Activated gamma-delta T cell treated with anti-CD3 and anti-CD28 coated beads, Interleukin-2, amount 50 U/mL, for 16 hours (primary cell): ENCODE results near the gene CCDC182.

Experiments
- DNase-seq: peaks from one replicate; pipeline ENCODE4 v3.0.0-alpha.2; 2020; ENCODE audit warnings: low read depth

Gene CCDC182

GRCh38 chr17:57745242-57745641, at the start of gene CCDC182:
Gene CCDC182 (minus strand): TSS chr17:57745299. CDS start chr17:57745272, 27 bp downstream.
- DNase-seq, result no peak

- DNase-seq, result no peak
Observed at GRCh38 chr17:57794841-57795240, 49.7 kb upstream of the CCDC182 start.

GRCh38 chr17:57788725-57789124, 43.6 kb upstream of the CCDC182 start:
- no peak for DNase-seq

GRCh38 chr17:57785022-57785421, 39.9 kb upstream of the CCDC182 start:
- DNase-seq, result no peak

DNA sequence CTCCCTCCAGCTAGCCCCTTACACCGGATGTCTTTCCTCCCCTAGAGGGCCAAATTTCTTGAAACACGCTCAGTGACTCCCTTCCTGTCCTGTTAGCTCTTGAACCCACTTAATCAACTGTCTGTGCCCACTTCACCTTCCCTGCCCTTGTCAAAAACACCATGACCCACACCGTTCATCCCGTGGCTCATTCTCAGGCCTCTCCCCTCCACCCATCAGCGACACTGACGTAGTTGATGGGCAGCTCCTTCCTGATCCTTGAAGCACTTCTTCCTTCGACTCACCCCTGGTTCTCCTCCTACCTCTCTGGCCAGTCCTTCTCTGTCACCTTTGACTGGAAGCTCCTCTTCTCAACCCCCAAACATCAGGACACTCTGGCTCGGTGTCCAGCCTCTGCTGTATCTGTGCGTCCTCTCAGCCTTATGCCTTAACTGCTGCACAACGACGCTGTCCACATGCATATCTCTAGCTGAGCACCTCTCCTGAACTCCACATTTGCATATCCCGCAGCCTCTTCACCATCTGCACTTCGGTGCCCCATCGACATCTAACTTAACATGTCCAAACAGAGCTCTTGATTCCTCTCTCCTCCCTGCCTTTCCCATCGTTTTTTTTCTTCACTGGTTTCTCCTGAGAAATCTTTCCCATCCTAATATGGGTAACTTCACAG, 39.3 kb upstream of the CCDC182 start:
- DNase-seq, result no peak

GRCh38 chr17:57783338-57783742, 38.2 kb upstream of the CCDC182 start:
- peak; percentile 62 for DNase-seq

DNA sequence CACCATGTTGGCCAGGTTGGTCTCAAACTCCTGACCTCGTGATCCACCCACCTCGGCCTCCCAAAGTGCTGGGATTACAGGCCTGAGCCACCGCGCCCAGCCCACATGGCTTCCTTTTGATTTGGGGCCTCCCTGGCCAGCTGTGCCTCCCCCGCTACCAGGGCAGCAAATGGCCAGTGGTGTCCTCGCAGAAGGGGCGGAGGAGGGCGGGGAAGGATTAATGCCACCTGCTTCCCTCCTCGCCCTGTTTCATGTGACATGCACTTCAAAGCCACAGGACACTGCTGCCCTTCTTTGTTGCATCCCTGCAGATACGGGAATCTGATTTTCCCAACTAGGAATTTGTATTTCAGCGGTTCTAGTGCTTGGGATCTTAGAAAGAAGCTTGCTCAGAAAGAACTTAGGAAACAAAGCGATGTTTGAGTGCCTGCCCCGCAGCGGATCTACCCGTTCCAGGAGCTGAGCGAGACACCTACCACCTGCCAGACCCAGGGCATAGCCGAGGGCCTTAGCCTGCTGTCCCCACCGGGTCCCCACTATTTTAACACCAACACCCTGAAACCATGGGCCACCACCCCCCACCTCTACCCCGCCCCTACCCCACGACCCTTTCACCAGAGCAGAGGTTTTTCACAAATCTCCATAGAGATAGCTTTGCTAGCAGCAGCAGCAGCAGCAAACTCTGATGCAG, 37.7 kb upstream of the CCDC182 start:
- DNase-seq, result no peak

DNA sequence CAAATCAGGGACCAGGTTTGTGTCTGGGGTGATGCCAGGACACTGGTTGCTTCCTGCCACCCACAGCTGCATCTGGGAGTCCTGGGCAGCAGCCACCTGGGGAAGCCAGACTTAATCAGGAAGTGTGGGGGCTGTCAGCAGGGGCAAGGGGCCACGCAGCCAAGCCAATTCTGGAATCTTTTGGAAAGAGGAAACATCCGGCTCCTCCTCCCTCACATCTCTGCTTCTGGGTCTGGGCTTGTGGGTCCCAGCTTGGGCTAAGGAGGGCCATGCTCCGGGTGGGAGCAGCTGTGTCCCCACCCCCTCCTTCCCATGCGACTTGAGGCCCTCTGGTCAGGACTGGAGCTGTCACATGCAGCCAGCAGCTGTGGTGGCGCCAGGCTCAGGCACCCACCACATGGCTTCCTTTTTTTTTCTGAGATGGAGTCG, 37.0 kb upstream of the CCDC182 start:
- no peak for DNase-seq

- DNase-seq, result no peak
Observed at GRCh38 chr17:57781386-57782061, 36.4 kb upstream of the CCDC182 start.

- no peak for DNase-seq
Observed at GRCh38 chr17:57779706-57780105, 34.6 kb upstream of the CCDC182 start.

GRCh38 chr17:57778306-57778705, 33.2 kb upstream of the CCDC182 start:
- no peak for DNase-seq

DNA sequence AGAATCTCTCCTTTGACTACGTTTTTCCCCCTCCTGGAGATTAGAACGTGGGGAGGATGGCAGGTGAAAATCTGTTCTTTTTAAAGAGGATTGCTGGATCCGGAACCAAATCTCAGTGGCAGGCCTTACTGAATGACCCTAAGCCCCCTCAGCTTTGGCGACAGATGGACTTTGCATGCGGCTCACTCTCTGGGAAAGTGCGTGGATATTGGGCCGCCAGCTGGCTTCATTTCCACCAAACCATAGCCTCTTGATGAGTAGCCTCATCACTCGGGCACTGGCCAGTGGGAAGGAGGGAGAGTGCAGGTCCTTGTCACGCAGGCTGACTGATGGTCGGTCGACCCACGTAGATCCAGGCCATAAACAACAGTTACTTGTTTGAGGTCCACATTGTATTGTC, 31.3 kb upstream of the CCDC182 start:
- no peak for DNase-seq

DNA sequence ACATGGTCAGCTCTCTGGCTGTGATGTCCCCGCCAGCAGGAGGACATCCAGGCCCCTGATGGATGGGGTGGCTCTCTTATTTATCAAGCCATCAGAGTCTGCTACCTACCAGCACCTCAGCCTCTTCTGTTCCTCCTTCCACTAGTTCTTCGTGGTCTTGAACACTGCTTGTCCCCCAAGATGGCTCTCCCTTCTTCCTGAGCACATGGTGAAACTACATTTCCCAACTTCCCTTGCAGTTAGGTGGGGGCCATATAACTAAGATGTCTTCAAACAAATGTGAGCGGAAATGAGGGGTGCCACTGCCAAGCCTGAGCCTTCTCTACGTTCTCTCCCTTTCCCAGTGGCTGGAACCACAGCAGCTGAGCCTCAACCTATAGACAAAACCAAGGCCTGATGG, 29.8 kb upstream of the CCDC182 start:
- DNase-seq, result no peak

DNA sequence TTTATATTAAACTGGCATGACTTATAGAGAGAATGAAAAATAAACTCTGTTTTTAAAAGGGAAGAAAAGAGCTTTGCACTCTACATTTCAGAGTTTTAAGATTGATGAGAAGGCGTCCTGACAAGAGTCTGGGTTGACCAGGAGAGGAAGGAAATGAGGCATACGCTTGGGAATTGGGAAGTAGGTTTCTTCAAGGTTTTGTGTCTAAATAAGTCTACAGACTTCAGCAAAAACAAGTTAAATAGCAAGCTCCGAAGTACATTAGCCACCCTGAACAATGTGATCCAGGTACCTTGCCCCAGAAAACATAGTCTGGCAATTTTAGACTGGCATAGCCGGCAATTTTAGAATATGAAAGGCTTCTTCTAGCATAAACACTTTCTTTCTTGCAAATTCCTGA, 28.5 kb upstream of the CCDC182 start:
- no peak for DNase-seq

GRCh38 chr17:57772774-57773173, 27.7 kb upstream of the CCDC182 start:
- DNase-seq, result no peak

GRCh38 chr17:57767561-57767960, 22.5 kb upstream of the CCDC182 start:
- no peak for DNase-seq

- no peak for DNase-seq
Observed at GRCh38 chr17:57766318-57766943, 21.3 kb upstream of the CCDC182 start.

GRCh38 chr17:57762452-57763395, 17.6 kb upstream of the CCDC182 start:
- DNase-seq, result no peak

- no peak for DNase-seq
Observed at GRCh38 chr17:57761887-57762286, 16.8 kb upstream of the CCDC182 start.

DNA sequence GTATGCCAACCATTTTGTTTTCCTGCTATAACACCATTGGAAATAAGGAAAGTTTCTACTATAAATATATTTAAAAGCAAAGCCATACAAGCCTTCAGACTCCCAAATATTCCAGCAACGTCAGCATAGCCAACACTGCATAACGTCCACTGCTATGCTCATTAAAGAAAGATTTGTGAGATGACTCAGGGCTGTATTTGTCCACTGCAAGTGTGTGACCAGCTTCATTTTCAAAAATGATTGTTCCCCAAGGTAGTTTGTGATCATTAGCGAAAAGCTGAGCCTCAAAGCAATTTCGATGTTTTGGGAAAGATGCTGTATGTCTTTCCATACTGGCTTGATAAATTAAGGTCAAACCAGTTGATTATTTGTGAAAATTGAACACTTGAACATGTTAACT, 14.9 kb upstream of the CCDC182 start:
- no peak for DNase-seq

- DNase-seq, result no peak
Observed at GRCh38 chr17:57758654-57759053, 13.6 kb upstream of the CCDC182 start.

- DNase-seq, result no peak
Observed at GRCh38 chr17:57757735-57758134, 12.6 kb upstream of the CCDC182 start.
